Aorta (tissue), 5 donors: ENCODE data around the gene CNIH1. TPM values are rescaled to one million over a fixed set of nuclear protein-coding genes. Genes with fewer than 3 reads are reported as not detected.
"Not testable (repeated sequence)": the region's sequence is repeated elsewhere in the genome, so short reads cannot be mapped to it uniquely, and the experiment has no call there.

Experiments
- ATAC-seq: fragments of 200-7000 bp; cut with Tn5 transposase; one replicate; pipeline ENCODE4 v1.9.1; 2022; ENCODE audit warnings: moderate library complexity; ENCODE audit not compliant: low FRiP score
- DNase-seq, 2 donors: peaks; one replicate each; pipeline ENCODE4 v3.0.0-alpha.2; 2020
- H3K27ac ChIP-seq, 2 donors: one replicate each; pipeline ENCODE4 v1.5.1; 2013; ENCODE audit warnings: low read length in 2 of 2, mild to moderate bottlenecking in 2 of 2, moderate library complexity in 2 of 2, control low read depth in 1 of 2, inconsistent platforms in 1 of 2, low read depth in 1 of 2
- H3K27me3 ChIP-seq, 2 donors: one replicate each; pipeline ENCODE4 v1.6.1; 2013; ENCODE audit warnings: control low read depth in 1 of 2, low read length in 1 of 2, mild to moderate bottlenecking in 1 of 2, moderate library complexity in 1 of 2; ENCODE audit not compliant: insufficient read depth in 2 of 2, control insufficient read depth in 1 of 2
- H3K36me3 ChIP-seq, 2 donors: one replicate each; pipeline ENCODE4 v1.6.1; 2013; ENCODE audit warnings: control low read depth in 1 of 2, low read length in 1 of 2, mild to moderate bottlenecking in 1 of 2; ENCODE audit not compliant: insufficient read depth in 2 of 2, control insufficient read depth in 1 of 2
- H3K4me1 ChIP-seq, 2 donors: one replicate each; pipeline ENCODE4 v1.6.1; 2013; ENCODE audit warnings: low read length in 2 of 2, control low read depth in 1 of 2, mild to moderate bottlenecking in 1 of 2, moderate library complexity in 1 of 2; ENCODE audit not compliant: insufficient read depth in 2 of 2, control insufficient read depth in 1 of 2
- H3K4me3 ChIP-seq, 2 donors: one replicate each; pipeline ENCODE4 v1.5.1; 2013; ENCODE audit warnings: low read length in 2 of 2, control low read depth in 1 of 2, mild to moderate bottlenecking in 1 of 2
- H3K9me3 ChIP-seq: one replicate; pipeline ENCODE4 v1.6.1; 2013; ENCODE audit warnings: mild to moderate bottlenecking, low read length; ENCODE audit not compliant: control insufficient read depth
- WGBS, 2 donors: extraction: QIAGEN DNeasy Blood & Tissue Kit; methylation state at CpG; one replicate each; pipeline ENCODE4 v1.1.7; 2013; 5-methylcytosine and 5-hydroxymethylcytosine counted together
- intact Hi-C, 2 donors: fragments of 100-400 bp; cut with DNase I; formaldehyde crosslinking; loops; one replicate each; pipeline versions ENCODE4 v1.14.2 to v1.15.0; 2022
- polyA plus RNA-seq, 2 donors: library from polyadenylated mRNA; stranded (reverse); fragments of 200-250 nt; gene quantifications; one replicate each; pipeline ENCODE4 v1.2.3, GENCODE V29; 2013
- total RNA-seq, 2 donors: library from RNA; stranded (reverse); fragmentation: NEBNext Ultra II Directional; extraction: Animal tissue kit (Norgen Biotek cat#: 25700); gene quantifications; one replicate each; pipeline ENCODE4 v1.2.1, GENCODE V29; 2021
- donor health status: healthy with polysubstance abuse.
- donor health status: Bipolar disorder and iron deficiency.
- donor health status: DM: no; HTN: no; CAD: no.
- donor health status: DM: no; HTN: no; CAD: no.
- donor health status: DM: yes; HTN: yes; CAD: no.

Gene CNIH1
- total and polyA plus RNA-seq, 4 donors = 83.3 to 92.3 (median 88.8) TPM

GRCh38 chr14:54392131-54392859 lies 48.9 kb downstream of the CNIH1 start:
- no peak for ATAC-seq
- Histone ChIP-seq H3K36me3 (no peaks in the 10 kb centered on the region), H3K27me3 (no peaks in the 10 kb centered on the region), H3K27ac (no peak overlapping the region), H3K4me3 (no peak overlapping the region), H3K9me3 (no peaks in the 10 kb centered on the region), H3K4me1 (no peaks in the 10 kb centered on the region)
- 86 to 89% methylated on average over 14 of the region's 14 CpGs for WGBS, 2 donors
- intact Hi-C loops = no loop called here
- DNase-seq = no peak

GRCh38 chr14:54387328-54387727 lies 53.8 kb downstream of the CNIH1 start:
- Histone ChIP-seq H3K9me3 (no peaks in the 10 kb centered on the region), H3K4me3 (no peak overlapping the region), H3K27me3 (no peaks in the 10 kb centered on the region), H3K27ac (no peak overlapping the region), H3K36me3 (no peaks in the 10 kb centered on the region), H3K4me1 (no peaks in the 10 kb centered on the region)
- 93 to 94% methylated on average over 5 of the region's 5 CpGs for WGBS, 2 donors
- ATAC-seq (no peak), DNase-seq (no peak)
- intact Hi-C loops = no loop called here

GRCh38 chr14:54385556-54385955 lies 55.6 kb downstream of the CNIH1 start:
- Histone ChIP-seq H3K27me3 (no peaks in the 10 kb centered on the region), H3K4me3 (no peak overlapping the region), H3K9me3 (no peaks in the 10 kb centered on the region), H3K27ac (no peak overlapping the region), H3K36me3 (no peaks in the 10 kb centered on the region), H3K4me1 (no peaks in the 10 kb centered on the region)
- 68 to 72% methylated on average over 4 of the region's 4 CpGs for WGBS, 2 donors
- no peak for ATAC-seq
- DNase-seq = no peak
- intact Hi-C loops = no loop called here

GRCh38 chr14:54383835-54384234 lies 57.3 kb downstream of the CNIH1 start:
- WGBS, 2 donors = 94 to 96% methylated on average over 4 of the region's 4 CpGs
- ATAC-seq = no peak
- no peak for DNase-seq
- no peaks in the 10 kb centered on the region for H3K27me3 ChIP-seq
- H3K27ac ChIP-seq = no peak overlapping the region
- H3K4me3 ChIP-seq = no peak overlapping the region
- H3K4me1 ChIP-seq = no peaks in the 10 kb centered on the region
- no peaks in the 10 kb centered on the region for H3K36me3 ChIP-seq
- intact Hi-C loops = no loop called here
- H3K9me3 ChIP-seq = no peaks in the 10 kb centered on the region

GRCh38 chr14:54381821-54382220 lies 59.4 kb downstream of the CNIH1 start:
- Histone ChIP-seq H3K4me3 (no peak overlapping the region), H3K27ac (no peak overlapping the region), H3K36me3 (no peaks in the 10 kb centered on the region), H3K9me3 (no peaks in the 10 kb centered on the region), H3K27me3 (no peaks in the 10 kb centered on the region), H3K4me1 (no peaks in the 10 kb centered on the region)
- no peak for DNase-seq
- intact Hi-C loops = no loop called here
- no peak for ATAC-seq

GRCh38 chr14:54380558-54380957 lies 60.6 kb downstream of the CNIH1 start:
- WGBS, 2 donors = 75 to 81% methylated on average over 3 of the region's 3 CpGs
- H3K4me1 ChIP-seq, H3K27ac ChIP-seq, intact Hi-C loops, H3K27me3 ChIP-seq, H3K36me3 ChIP-seq, H3K9me3 ChIP-seq, ATAC-seq, DNase-seq, H3K4me3 ChIP-seq: not testable (repeated sequence)

- intact Hi-C loops, H3K4me3 ChIP-seq, H3K36me3 ChIP-seq, H3K27me3 ChIP-seq, ATAC-seq, DNase-seq, H3K9me3 ChIP-seq, H3K27ac ChIP-seq, H3K4me1 ChIP-seq: not testable (repeated sequence)
- 78 to 82% methylated on average over 5 of the region's 5 CpGs for WGBS, 2 donors
These were observed 62.3 kb downstream of the CNIH1 start for GRCh38 chr14:54378893-54379292.

GRCh38 chr14:54377501-54377900 lies 63.7 kb downstream of the CNIH1 start:
- H3K36me3 ChIP-seq = no peaks in the 10 kb centered on the region
- DNase-seq (no peak), ATAC-seq (no peak)
- no peak overlapping the region for H3K27ac ChIP-seq
- H3K27me3 ChIP-seq = no peaks in the 10 kb centered on the region
- H3K4me3 ChIP-seq = no peak overlapping the region
- H3K9me3 ChIP-seq = no peaks in the 10 kb centered on the region
- intact Hi-C loops = no loop called here
- H3K4me1 ChIP-seq = no peaks in the 10 kb centered on the region
- 44 to 51% methylated on average over 7 of the region's 7 CpGs for WGBS, 2 donors

- H3K4me3 ChIP-seq = no peak overlapping the region
- H3K9me3 ChIP-seq = no peaks in the 10 kb centered on the region
- DNase-seq = no peak
- ATAC-seq = no peak
- peaks cover 0 to 2% of the 10 kb centered on the region in 2 donors for H3K27me3 ChIP-seq
- H3K36me3 ChIP-seq = no peaks in the 10 kb centered on the region
- H3K4me1 ChIP-seq = no peaks in the 10 kb centered on the region
- WGBS, 2 donors = 45 to 49% methylated on average over 7 of the region's 7 CpGs
- H3K27ac ChIP-seq = no peak overlapping the region
- intact Hi-C loops = no loop called here
These were observed 66.9 kb downstream of the CNIH1 start for GRCh38 chr14:54374117-54374884.
